K562 (cell line): Measurements from ENCODE around the gene PCGF6. TPM values are rescaled to one million over a fixed set of nuclear protein-coding genes. Genes with fewer than 3 reads are reported as not detected.

Source experiments
- ATAC-seq: fragments of 200-7000 bp; cut with Tn5 transposase; 3 replicates; pipeline ENCODE4 v1.9.1; 2020; ENCODE audit warnings: moderate library complexity
- BruUV-seq: library from RNA; stranded (reverse); fragments of 400-500 nt; replicated peaks from 2 replicates; lab custom pipeline; 2021; lab: Mats Ljungman, UMichigan
- CTCF ChIA-PET: fragments of 300-600 bp; formaldehyde crosslinking; extraction: SDS; loops from one replicate; lab custom pipeline; 2021; ENCODE audit warnings: low intra/inter-chr PET ratio; lab: Yijun Ruan, JAX
- POLR2A ChIA-PET: fragments of 300-600, 350-650 bp; sonication (Branson Sonifier 250); formaldehyde crosslinking; extraction: SDS; loops from one replicate; lab custom pipeline; 2021; ENCODE audit warnings: antibody characterized with exemption, inconsistent platforms; lab: Yijun Ruan, JAX
- DNase-seq, 4 experiments: peaks; one replicate each; pipeline versions ENCODE4 v3.0.0 to v3.0.0-alpha.2; 2011 to 2018; ENCODE audit warnings: low spot score in 3 of 4, mixed read lengths in 3 of 4; ENCODE audit errors: extremely low read depth in 1 of 4
- FAIRE-seq: peaks from 2 replicates; lab custom pipeline; 2011; peaks lifted over from hg19 to GRCh38; lab: Jason Lieb, UNC
- H2AFZ ChIP-seq: 2 replicates; pipeline ENCODE4 v1.6.0; 2011; ENCODE audit warnings: low read depth, low read length, control low read depth, inconsistent platforms
- H3K27ac ChIP-seq: fragments of 200-600 bp; 3 replicates; pipeline ENCODE4 v1.8.0; 2011; ENCODE audit warnings: low read depth, mild to moderate bottlenecking, control low read depth, inconsistent platforms, low read length, moderate library complexity, mixed read lengths; ENCODE audit errors: extremely low read depth
- H3K27me3 ChIP-seq, 2 experiments: fragments of 300-600 bp in 1 of 2; 2 replicates in 1 of 2; 3 replicates in 1 of 2; pipeline versions ENCODE4 v1.6.0 to v1.8.0; 2011; ENCODE audit warnings: inconsistent platforms in 2 of 2, low read length in 2 of 2, mild to moderate bottlenecking in 1 of 2, mixed read lengths in 1 of 2, moderate library complexity in 1 of 2; ENCODE audit not compliant: control insufficient read depth in 2 of 2, insufficient read depth in 2 of 2
- H3K36me3 ChIP-seq: fragments of 300-600 bp; 3 replicates; pipeline ENCODE4 v1.8.0; 2011; ENCODE audit warnings: mild to moderate bottlenecking, low read length, inconsistent platforms; ENCODE audit not compliant: control insufficient read depth, insufficient read depth
- H3K4me1 ChIP-seq, 2 experiments: fragments of 200-600 bp in 1 of 2; replicated peaks in 1 of 2; 2 replicates in 1 of 2; 3 replicates in 1 of 2; pipeline versions ENCODE4 v1.5.1 to v1.8.0; 2011; ENCODE audit warnings: inconsistent platforms in 2 of 2, low read length in 2 of 2, mild to moderate bottlenecking in 1 of 2, mixed read lengths in 1 of 2, moderate library complexity in 1 of 2; ENCODE audit not compliant: control insufficient read depth in 2 of 2, insufficient read depth in 2 of 2
- H3K4me2 ChIP-seq: 2 replicates; pipeline ENCODE4 v1.6.1; 2011; ENCODE audit warnings: low read length, control low read depth, inconsistent platforms, mixed read lengths; ENCODE audit not compliant: insufficient read depth
- H3K4me3 ChIP-seq: fragments of 200-600 bp; sonication (generic), shearing (Covaris generic); 2 replicates; pipeline ENCODE4 v1.5.1; 2016; ENCODE audit warnings: control low read depth, inconsistent platforms
- H3K79me2 ChIP-seq: fragments of 200-600 bp; 3 replicates; pipeline ENCODE4 v1.8.0; 2011; ENCODE audit warnings: low read length, inconsistent platforms; ENCODE audit not compliant: control insufficient read depth, insufficient read depth
- H3K9ac ChIP-seq, 2 experiments: 2 replicates each; pipeline versions ENCODE4 v1.6.0 to v1.6.1; 2011; ENCODE audit warnings: low read depth in 2 of 2, low read length in 2 of 2, control low read depth in 1 of 2, inconsistent platforms in 1 of 2, mild to moderate bottlenecking in 1 of 2, mixed read lengths in 1 of 2; ENCODE audit not compliant: insufficient read depth in 1 of 2
- H3K9me1 ChIP-seq: one replicate; pipeline ENCODE4 v1.6.0; 2011; ENCODE audit warnings: inconsistent platforms, mild to moderate bottlenecking, low read length, moderate library complexity; ENCODE audit not compliant: control insufficient read depth, insufficient read depth
- H3K9me3 ChIP-seq: replicated peaks from 2 replicates; pipeline ENCODE4 v1.5.1; 2011; ENCODE audit warnings: low read depth, low read length, inconsistent platforms; ENCODE audit not compliant: control insufficient read depth, insufficient read depth
- H4K20me1 ChIP-seq: replicated peaks from 2 replicates; pipeline ENCODE4 v1.6.1; 2011; ENCODE audit warnings: low read length, inconsistent platforms, mixed read lengths; ENCODE audit not compliant: control insufficient read depth, insufficient read depth
- BACH1 ChIP-seq: fragments of 200-800 bp; sonication (Bioruptor generic); IDR thresholded peaks from 2 replicates; pipeline ENCODE4 v1.6.1; 2016; ENCODE audit warnings: missing genetic modification characterization, missing compliant biosample characterization
- BDP1 ChIP-seq: IDR thresholded peaks from 3 replicates; pipeline ENCODE4 v1.6.1; 2011; ENCODE audit not compliant: insufficient read length, insufficient read depth
- ESRRA ChIP-seq: fragments of 450-650 bp; IDR thresholded peaks from 2 replicates; pipeline ENCODE4 v1.6.1; 2014; ENCODE audit warnings: low read depth, mild to moderate bottlenecking, moderate library complexity, borderline replicate concordance
- FOXA1 ChIP-seq: fragments of 450-650 bp; IDR thresholded peaks from 2 replicates; pipeline ENCODE4 v1.6.1; 2016; ENCODE audit warnings: mild to moderate bottlenecking, borderline replicate concordance
- HDAC8 ChIP-seq: fragments of 450-650 bp; IDR thresholded peaks from 2 replicates; pipeline ENCODE4 v1.6.1; 2016; ENCODE audit warnings: mild to moderate bottlenecking, missing genetic modification characterization, moderate library complexity, missing compliant biosample characterization
- MNT ChIP-seq, 2 experiments: fragments of 450-650 bp; conservative IDR thresholded peaks; 2 replicates each; pipeline ENCODE4 v1.6.1; 2017; ENCODE audit warnings: mild to moderate bottlenecking in 2 of 2, moderate library complexity in 2 of 2
- MYC ChIP-seq, 2 experiments: fragments of 250-450 bp in 1 of 2; sonication (Bioruptor Pico) in 1 of 2; IDR thresholded peaks; 2 replicates each; pipeline versions ENCODE4 v1.5.1 to v1.6.1; 2012 to 2021; ENCODE audit warnings: low read depth in 2 of 2, borderline replicate concordance in 1 of 2, improper control_type of control experiment in 1 of 2, low read length in 1 of 2, mild to moderate bottlenecking in 1 of 2, moderate library complexity in 1 of 2
- PHB2 ChIP-seq: fragments of 450-650 bp; IDR thresholded peaks from 2 replicates; pipeline ENCODE4 v1.6.1; 2017; ENCODE audit warnings: low read depth
- RBBP5 ChIP-seq: fragments of 200-600 bp; sonication (generic); IDR thresholded peaks from 2 replicates; pipeline ENCODE4 v1.6.1; 2012; ENCODE audit warnings: borderline replicate concordance, mild to moderate bottlenecking, low read length, control low read depth, inconsistent platforms; ENCODE audit not compliant: insufficient read depth, poor library complexity, severe bottlenecking
- TCF3 ChIP-seq: sonication (generic); formaldehyde crosslinking; IDR thresholded peaks from 2 replicates; pipeline ENCODE4 v1.4.0; 2020; ENCODE audit warnings: mild to moderate bottlenecking, missing genetic modification reagents
- TCF7 ChIP-seq: sonication (generic); IDR thresholded peaks from 2 replicates; pipeline ENCODE4 v1.6.1; 2016; ENCODE audit warnings: antibody characterized with exemption, borderline replicate concordance
- YBX1 ChIP-seq: fragments of 450-650 bp; IDR thresholded peaks from 2 replicates; pipeline ENCODE4 v1.7.1; 2016; ENCODE audit warnings: mild to moderate bottlenecking
- ZNF12 ChIP-seq: sonication (generic); formaldehyde crosslinking; IDR thresholded peaks from 2 replicates; pipeline ENCODE4 v1.4.0; 2020; ENCODE audit warnings: mild to moderate bottlenecking, missing genetic modification reagents
- ZNF121 ChIP-seq: sonication (generic); formaldehyde crosslinking; conservative IDR thresholded peaks from 2 replicates; pipeline ENCODE4 v1.8.0; 2022; ENCODE audit warnings: missing genetic modification reagents
- ZNF23 ChIP-seq: fragments of 250-450 bp; sonication (Bioruptor Pico); IDR thresholded peaks from 2 replicates; pipeline ENCODE4 v1.4.0; 2020; ENCODE audit warnings: mild to moderate bottlenecking
- ZNF444 ChIP-seq: fragments of 250-450 bp; sonication (Bioruptor Pico); IDR thresholded peaks from 2 replicates; pipeline ENCODE4 v1.4.0; 2020; ENCODE audit warnings: mild to moderate bottlenecking, moderate library complexity
- ZNF778 ChIP-seq: fragments of 450-650 bp; formaldehyde crosslinking; IDR thresholded peaks from 2 replicates; pipeline ENCODE4 v1.4.0; 2020; ENCODE audit warnings: mild to moderate bottlenecking, moderate library complexity
- WGBS: fragments of 100-300 bp; shearing (Covaris generic); methylation state at CpG from one replicate; pipeline ENCODE4 v1.1.6; 2016; ENCODE audit warnings: low coverage, mixed read lengths; ENCODE audit not compliant: insufficient coverage; ENCODE audit errors: missing lambda C conversion rate; 5-methylcytosine and 5-hydroxymethylcytosine counted together
- in situ Hi-C: fragments of 300-500 bp; cut with MboI; formaldehyde crosslinking; loops from 4 replicates; pipeline ENCODE4 v1.15.0; 2018; ENCODE audit warnings: inconsistent platforms, mixed read lengths
- intact Hi-C: fragments of 100-400 bp; cut with micrococcal nuclease; formaldehyde crosslinking; loops from 2 replicates; pipeline ENCODE4 v1.14.2; 2022
- polyA plus RNA-seq, 8 experiments: library from polyadenylated mRNA; depleted of rRNA in 4 of 8; stranded (reverse) in 5 of 8; unstranded in 3 of 8; fragments of >200 nt; fragmentation: Nextera tagmentation in 2 of 8; fragmentation: Illumina TruSeq in 1 of 8; extraction: Ambion mirVana in 2 of 8; extraction: Trizol in 1 of 8; gene quantifications; 2 replicates each; pipeline versions ENCODE4 v1.2.1 to v1.2.3, GENCODE V29; 2011 to 2014; ENCODE audit warnings: inconsistent platforms in 1 of 8, missing spikeins in 1 of 8
- total RNA-seq, 7 experiments: library from RNA; depleted of rRNA in 6 of 7; stranded (reverse); fragments of >200 nt in 6 of 7; fragmentation: Illumina TruSeq in 2 of 7; extraction: Trizol in 2 of 7; gene quantifications; 2 replicates each; pipeline versions ENCODE4 v1.2.1 to v1.2.3, GENCODE V29; 2011 to 2021; ENCODE audit warnings: low replicate concordance in 1 of 7

PCGF6 gene
- total and polyA plus RNA-seq, 9 of the 15 experiments (the other 6 are each of a cell fraction or from before 2014, with no cell fraction given): 8.4 to 24.6 (median 20.6) TPM

- DNase-seq (no peak), FAIRE-seq (no peak), ATAC-seq (no peak)
- Histone ChIP-seq H3K9me3 (no peaks in the 10 kb centered on the region), H3K4me1 (no peaks in the 10 kb centered on the region), H3K9ac (no peak overlapping the region), H3K36me3 (peaks cover 47% of the 10 kb centered on the region; the same call in 1 of the 3 replicates), H3K27ac (no peak overlapping the region), H3K9me1 (no peaks in the 10 kb centered on the region), H3K4me2 (no peak overlapping the region), H3K79me2 (no peaks in the 10 kb centered on the region), H3K4me3 (no peak overlapping the region), H3K27me3 (no peaks in the 10 kb centered on the region), H4K20me1 (no peaks in the 10 kb centered on the region), H2AFZ (no peak overlapping the region)
- in situ Hi-C loops: no loop called here
- 87% methylated on average over 5 of the region's 5 CpGs for WGBS
- no peak for TF ChIP-seq ZNF12 (CRISPR knock-in tag)
- TF ChIP-seq ZNF121 (CRISPR knock-in tag): 0 out of 2 replicates have a peak, but pooled peaks have one; percentile 3
- no peak for TF ChIP-seq HDAC8 (tag)
- ChIA-PET CTCF (no interaction called here), POLR2A (no interaction called here)
- no TSS peak for BruUV-seq
- intact Hi-C loops: no loop called here
Observed at GRCh38 chr10:103382769-103383168, 31.8 kb upstream of the PCGF6 start.

GRCh38 chr10:103374263-103374662, 23.3 kb upstream of the PCGF6 start:
- FAIRE-seq: no peak
- H3K36me3 ChIP-seq: peaks cover 48% of the 10 kb centered on the region; the same call in 2 of the 3 replicates
- in situ Hi-C loops (no loop called here), intact Hi-C loops (no loop called here)
- peaks cover 18% of the 10 kb centered on the region for H3K79me2 ChIP-seq
- no peak overlapping the region for H3K4me2 ChIP-seq
- 94% methylated on average over 4 of the region's 5 CpGs for WGBS
- H3K9ac ChIP-seq: no peak overlapping the region
- H3K4me1 ChIP-seq: no peaks in the 10 kb centered on the region; a peak in 1 of 5 replicates
- ChIA-PET POLR2A (no interaction called here), CTCF (no interaction called here)
- TF ChIP-seq BDP1 (no peak), MNT (conservative IDR thresholded peaks at IDR 0.05) (no peak), FOXA1 (no peak), BACH1 (tag) (no peak), ZNF444 (CRISPR knock-in tag) (no peak), ZNF23 (CRISPR knock-in tag) (no peak), ZNF778 (CRISPR knock-in tag) (no peak), ESRRA (no peak), TCF7 (no peak), YBX1 (no peak), TCF3 (CRISPR knock-in tag) (no peak), PHB2 (no peak), MYC (IDR thresholded peaks at IDR 0.05; ENCODE audit: low read depth, low read length) (no peak), MYC (CRISPR knock-in tag; IDR thresholded peaks at IDR 0.05; ENCODE audit: borderline replicate concordance, low read depth) (no peak), RBBP5 (no peak)
- no peaks in the 10 kb centered on the region for H4K20me1 ChIP-seq
- no peak overlapping the region for H2AFZ ChIP-seq
- H3K9me3 ChIP-seq: no peaks in the 10 kb centered on the region
- no peak overlapping the region for H3K27ac ChIP-seq
- no TSS peak for BruUV-seq
- no peak for DNase-seq
- no peaks in the 10 kb centered on the region for H3K9me1 ChIP-seq
- H3K27me3 ChIP-seq: no peaks in the 10 kb centered on the region
- no peak for ATAC-seq
- no peak overlapping the region for H3K4me3 ChIP-seq
